Hematopoietic multipotent progenitor cell treated with erythropoietin and hydrocortisone succinate and interleukin-3 and kit ligand, for 4 days (in vitro differentiated cells): ENCODE results near the gene NISCH.
"Not testable (repeated sequence)": the region's sequence is repeated elsewhere in the genome, so short reads cannot be mapped to it uniquely, and the experiment has no call there.

Source experiments
- DNase-seq: peaks from one replicate; pipeline ENCODE4 v3.0.0-alpha.2; 2015

The NISCH gene

GRCh38 chr3:52515192-52515591, 59.8 kb downstream of the NISCH start:
- no peak for DNase-seq

- DNase-seq: no peak
Measured at GRCh38 chr3:52516509-52517195, 61.2 kb downstream of the NISCH start.

- DNase-seq: no peak
Measured at GRCh38 chr3:52517796-52518722, 62.7 kb downstream of the NISCH start.

GRCh38 chr3:52518723-52519444, 63.5 kb downstream of the NISCH start:
- DNase-seq: no peak

GRCh38 chr3:52519445-52520140, 64.2 kb downstream of the NISCH start:
- DNase-seq: no peak

GRCh38 chr3:52520141-52520667, 64.8 kb downstream of the NISCH start:
- DNase-seq: no peak

GRCh38 chr3:52520716-52521487, 65.5 kb downstream of the NISCH start:
- no peak for DNase-seq

- DNase-seq: no peak
Measured at GRCh38 chr3:52521488-52521824, 66.1 kb downstream of the NISCH start.

GRCh38 chr3:52521881-52522650, 66.7 kb downstream of the NISCH start:
- no peak for DNase-seq

- no peak for DNase-seq
Measured at GRCh38 chr3:52522651-52523251, 67.3 kb downstream of the NISCH start.

GRCh38 chr3:52523386-52524257, 68.2 kb downstream of the NISCH start:
- no peak for DNase-seq

- no peak for DNase-seq
Measured at GRCh38 chr3:52524258-52524751, 68.9 kb downstream of the NISCH start.

- no peak for DNase-seq
Measured at GRCh38 chr3:52524752-52525679, 69.6 kb downstream of the NISCH start.

- no peak for DNase-seq
Measured at GRCh38 chr3:52525680-52526561, 70.5 kb downstream of the NISCH start.

- not testable (repeated sequence) for DNase-seq
Measured at GRCh38 chr3:52526671-52527038, 71.3 kb downstream of the NISCH start.

- no peak for DNase-seq
Measured at GRCh38 chr3:52527039-52527731, 71.8 kb downstream of the NISCH start.
